ENCODE results near the gene CIAO3. TPM values are rescaled to one million over a fixed set of nuclear protein-coding genes. Genes with fewer than 3 reads are reported as not detected.
A peak's percentile ranks its signal among the peaks of the same experiment; 100 is the strongest.

CIAO3 gene
- total RNA-seq, 2 donors from 2014 or later, result 25.4 to 26.4 TPM

DNA sequence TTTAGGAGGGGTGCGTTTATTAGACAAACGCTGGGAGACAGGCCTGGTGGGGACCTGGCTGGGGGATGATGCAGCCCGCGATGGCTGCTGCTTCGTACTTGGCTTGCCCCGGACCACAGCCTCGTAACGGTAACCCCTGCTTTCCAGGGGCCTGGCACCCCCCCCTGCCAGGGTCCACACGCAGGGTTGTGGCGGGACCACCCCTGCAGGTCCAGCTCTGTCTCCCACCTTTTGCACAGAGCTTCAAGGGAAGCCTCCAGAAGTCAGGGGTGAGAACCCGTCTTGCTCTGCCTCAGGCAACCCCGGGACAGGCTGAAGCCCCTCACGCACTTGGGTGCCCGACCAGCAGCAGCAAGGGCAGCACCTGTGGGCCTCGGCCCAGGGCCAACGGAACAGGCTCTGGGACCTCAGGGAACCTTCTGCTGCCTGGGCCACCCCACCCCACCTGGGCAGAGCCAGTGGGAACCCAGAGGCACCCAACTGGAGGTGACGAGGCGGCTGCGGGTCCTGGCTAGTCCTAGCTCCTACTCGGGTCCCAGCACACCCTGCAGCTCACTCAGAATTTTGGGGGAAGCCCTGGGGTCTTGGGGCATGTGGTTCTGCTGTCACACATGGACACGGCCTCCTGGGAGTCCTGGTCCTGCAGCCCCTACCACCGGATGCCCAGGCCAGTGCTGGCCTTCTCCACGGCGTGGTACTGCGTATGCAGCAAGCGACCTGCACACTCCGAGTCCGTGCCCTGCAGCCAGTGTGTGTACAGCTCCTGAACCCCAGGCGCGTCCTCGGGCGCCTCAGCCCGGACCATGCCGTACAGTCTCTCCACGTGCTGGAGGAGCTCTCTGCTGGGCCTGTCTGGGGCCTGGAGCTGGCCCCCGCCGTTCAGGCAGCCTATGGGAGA, 10.8 kb downstream of the CIAO3 start:
- Histone ChIP-seq H3K27ac (no peak overlapping the region), H3K4me1 (peaks cover 31% of the 10 kb centered on the region), H3K27me3 (peaks cover 0 to 7% of the 10 kb centered on the region in 2 donors), H3K9me3 (no peaks in the 10 kb centered on the region), H3K36me3 (replicated peaks in 1 of 2; ENCODE audit: insufficient read depth in 1 of 2, low read depth in 2 of 2) (peaks cover 5 to 8% of the 10 kb centered on the region in 2 donors), H3K4me3 (no peak overlapping the region)
- TF ChIP-seq POLR2A (IDR thresholded peaks at IDR 0.05), result no peak
- TF ChIP-seq, protein P1, sequence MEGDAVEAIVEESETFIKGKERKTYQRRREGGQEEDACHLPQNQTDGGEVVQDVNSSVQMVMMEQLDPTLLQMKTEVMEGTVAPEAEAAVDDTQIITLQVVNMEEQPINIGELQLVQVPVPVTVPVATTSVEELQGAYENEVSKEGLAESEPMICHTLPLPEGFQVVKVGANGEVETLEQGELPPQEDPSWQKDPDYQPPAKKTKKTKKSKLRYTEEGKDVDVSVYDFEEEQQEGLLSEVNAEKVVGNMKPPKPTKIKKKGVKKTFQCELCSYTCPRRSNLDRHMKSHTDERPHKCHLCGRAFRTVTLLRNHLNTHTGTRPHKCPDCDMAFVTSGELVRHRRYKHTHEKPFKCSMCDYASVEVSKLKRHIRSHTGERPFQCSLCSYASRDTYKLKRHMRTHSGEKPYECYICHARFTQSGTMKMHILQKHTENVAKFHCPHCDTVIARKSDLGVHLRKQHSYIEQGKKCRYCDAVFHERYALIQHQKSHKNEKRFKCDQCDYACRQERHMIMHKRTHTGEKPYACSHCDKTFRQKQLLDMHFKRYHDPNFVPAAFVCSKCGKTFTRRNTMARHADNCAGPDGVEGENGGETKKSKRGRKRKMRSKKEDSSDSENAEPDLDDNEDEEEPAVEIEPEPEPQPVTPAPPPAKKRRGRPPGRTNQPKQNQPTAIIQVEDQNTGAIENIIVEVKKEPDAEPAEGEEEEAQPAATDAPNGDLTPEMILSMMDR (IDR thresholded peaks at IDR 0.05), result no peak
- 88 to 89% methylated on average over 21 to 35 of the region's 37 CpGs for WGBS, 2 donors
- no peak for ATAC-seq
- intact Hi-C loops (cut with DNase I), result no loop called here
- no peak for DNase-seq

DNA sequence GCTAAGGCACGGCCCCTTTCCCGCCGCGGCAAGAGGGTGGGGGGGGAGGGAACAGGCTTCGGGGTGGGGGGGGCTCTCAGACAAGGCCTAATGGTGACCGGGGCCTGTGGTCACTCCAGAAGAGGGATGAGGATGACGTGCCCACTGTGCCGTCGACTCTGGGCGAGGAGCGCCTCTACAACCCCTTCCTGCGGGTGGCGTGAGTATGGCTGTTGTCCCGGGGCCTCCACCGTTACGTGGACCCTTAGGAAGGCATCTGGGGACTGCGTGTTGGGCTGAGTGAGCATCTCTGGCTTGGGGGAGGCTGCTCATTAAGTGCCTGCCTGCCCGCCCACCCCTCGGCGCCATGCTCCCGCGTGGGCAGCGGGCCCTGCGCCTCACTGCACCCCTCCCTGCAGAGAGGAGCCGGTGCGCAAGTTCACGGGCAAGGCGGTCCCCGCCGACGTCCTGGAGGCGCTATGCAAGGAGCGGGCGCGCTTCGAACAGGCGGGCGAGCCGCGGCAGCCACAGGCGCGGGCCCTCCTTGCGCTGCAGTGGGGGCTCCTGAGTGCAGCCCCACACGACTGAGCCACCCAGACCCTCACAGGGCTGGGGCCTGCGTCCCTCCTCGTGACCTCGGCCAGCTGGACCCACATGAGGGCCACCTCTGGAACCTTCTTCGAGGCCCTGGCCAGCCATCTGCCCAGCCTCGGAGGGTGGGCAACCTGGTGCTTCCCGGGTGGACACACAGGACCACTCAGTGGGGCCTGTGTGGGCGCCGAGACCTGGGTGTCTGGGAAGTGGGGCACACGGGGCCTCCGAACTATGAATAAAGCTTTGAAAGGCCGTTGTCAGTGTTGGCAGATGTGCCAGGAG, 11.7 kb downstream of the CIAO3 start:
- no peaks in the 10 kb centered on the region for H3K9me3 ChIP-seq
- no peak for TF ChIP-seq POLR2A (IDR thresholded peaks at IDR 0.05)
- TF ChIP-seq, protein P1 (IDR thresholded peaks at IDR 0.05), result no peak
- peaks cover 4 to 8% of the 10 kb centered on the region in 2 donors for H3K36me3 ChIP-seq (replicated peaks in 1 of 2; ENCODE audit: insufficient read depth in 1 of 2, low read depth in 2 of 2)
- no peak overlapping the region for H3K4me3 ChIP-seq
- intact Hi-C loops (cut with DNase I), result no loop called here
- ATAC-seq (no peak), DNase-seq (no peak)
- H3K27ac ChIP-seq, result no peak overlapping the region
- peaks cover 0 to 7% of the 10 kb centered on the region in 2 donors for H3K27me3 ChIP-seq
- peaks cover 31% of the 10 kb centered on the region for H3K4me1 ChIP-seq
- 52 to 64% methylated on average over 31 to 49 of the region's 55 CpGs for WGBS, 2 donors

DNA sequence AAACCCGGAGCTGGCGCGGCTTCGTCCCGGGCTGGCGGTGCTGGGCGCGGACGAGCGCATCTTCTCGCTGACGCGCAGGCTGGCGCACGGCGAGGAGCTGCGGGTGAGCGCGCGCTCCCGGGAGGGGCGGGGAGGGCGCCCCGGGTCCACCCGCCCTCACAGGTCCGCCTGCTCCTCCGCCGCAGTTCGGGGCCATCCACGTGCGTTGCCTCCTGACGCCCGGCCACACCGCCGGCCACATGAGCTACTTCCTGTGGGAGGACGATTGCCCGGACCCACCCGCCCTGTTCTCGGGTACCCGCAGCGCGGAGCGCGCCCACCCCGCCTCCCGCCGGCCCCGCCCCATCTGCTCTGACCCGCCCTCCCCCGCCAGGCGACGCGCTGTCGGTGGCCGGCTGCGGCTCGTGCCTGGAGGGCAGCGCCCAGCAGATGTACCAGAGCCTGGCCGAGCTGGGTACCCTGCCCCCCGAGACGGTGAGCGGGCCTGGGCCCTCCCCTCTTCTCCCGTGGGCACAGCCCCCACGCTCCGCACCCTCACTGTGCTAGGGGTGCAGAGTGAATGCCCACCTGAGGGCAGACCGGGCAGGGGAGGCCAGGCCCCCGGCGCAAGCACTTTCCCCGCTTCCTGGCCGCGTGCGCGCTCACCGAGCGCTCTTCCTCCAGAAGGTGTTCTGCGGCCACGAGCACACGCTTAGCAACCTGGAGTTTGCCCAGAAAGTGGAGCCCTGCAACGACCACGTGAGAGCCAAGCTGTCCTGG, 12.5 kb downstream of the CIAO3 start:
- DNase-seq (peak in 3 of 4 donors; percentile 53 to 66 (median 57)), ATAC-seq (peak; percentile 33)
- no peak overlapping the region for H3K27ac ChIP-seq
- TF ChIP-seq, protein P1 (IDR thresholded peaks at IDR 0.05), result no peak
- TF ChIP-seq POLR2A (IDR thresholded peaks at IDR 0.05), result no peak
- intact Hi-C loops (cut with DNase I), result no loop called here
- peaks cover 0 to 7% of the 10 kb centered on the region in 2 donors for H3K27me3 ChIP-seq
- H3K4me1 ChIP-seq, result peaks cover 31% of the 10 kb centered on the region
- WGBS, 2 donors, result 2 to 3% methylated on average over 13 to 50 of the region's 80 CpGs
- peaks cover 0 to 5% of the 10 kb centered on the region in 2 donors for H3K36me3 ChIP-seq (replicated peaks in 1 of 2; ENCODE audit: insufficient read depth in 1 of 2, low read depth in 2 of 2)
- H3K9me3 ChIP-seq, result no peaks in the 10 kb centered on the region
- H3K4me3 ChIP-seq, result no peak overlapping the region

DNA sequence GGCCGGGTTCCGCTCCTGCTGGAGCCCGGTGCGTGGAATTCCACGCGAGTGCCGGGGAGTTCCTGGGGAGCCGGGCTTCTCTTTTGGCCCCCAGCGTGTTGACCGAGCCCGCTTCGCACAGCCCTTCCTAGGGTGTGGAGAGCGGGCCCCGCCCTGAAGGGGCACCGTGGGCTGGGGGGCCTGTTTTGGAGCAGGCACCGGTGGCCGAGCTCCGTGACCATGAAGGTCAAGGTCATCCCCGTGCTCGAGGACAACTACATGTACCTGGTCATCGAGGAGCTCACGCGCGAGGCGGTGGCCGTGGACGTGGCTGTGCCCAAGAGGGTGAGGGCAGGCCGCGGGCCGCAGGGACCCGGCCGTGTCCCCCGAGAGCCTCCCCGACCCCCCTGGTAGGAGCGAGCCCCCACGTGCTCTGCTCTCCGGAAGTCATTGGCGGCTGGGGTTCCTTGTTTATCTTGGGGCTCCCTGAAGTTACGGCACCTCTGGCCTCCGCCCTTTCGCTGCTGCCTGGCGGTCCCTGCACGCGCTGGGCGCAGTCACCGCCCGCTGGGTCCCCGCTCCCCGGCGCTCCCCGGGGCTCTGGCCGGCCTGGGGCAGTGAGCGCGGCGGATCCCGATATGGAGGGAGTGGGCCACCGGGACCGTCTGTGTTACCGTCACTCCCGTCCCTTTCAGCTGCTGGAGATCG, 13.4 kb downstream of the CIAO3 start:
- TF ChIP-seq POLR2A (IDR thresholded peaks at IDR 0.05), result peak in 1 of 3 donors; percentile 7
- TF ChIP-seq, protein P1 (IDR thresholded peaks at IDR 0.05), result no peak
- Histone ChIP-seq H3K9me3 (no peaks in the 10 kb centered on the region), H3K4me3 (no peak overlapping the region), H3K27me3 (peaks cover 0 to 7% of the 10 kb centered on the region in 2 donors), H3K27ac (no peak overlapping the region), H3K36me3 (replicated peaks in 1 of 2; ENCODE audit: insufficient read depth in 1 of 2, low read depth in 2 of 2) (peaks cover 0 to 3% of the 10 kb centered on the region in 2 donors), H3K4me1 (peaks cover 31% of the 10 kb centered on the region)
- DNase-seq (no peak), ATAC-seq (no peak)
- WGBS, 2 donors, result 0 to 2% methylated on average over 4 to 59 of the region's 61 CpGs
- intact Hi-C loops (cut with DNase I), result no loop called here
